HG02678 (cell line): ENCODE measurements around the gene APEH.
"Not testable (repeated sequence)": the region's sequence is repeated elsewhere in the genome, so short reads cannot be mapped to it uniquely, and the experiment has no call there.

ENCODE experiments used
- ATAC-seq: cut with Tn5 transposase; IDR thresholded peaks from one replicate; pipeline ENCODE4 v1.9.1; 2021; ENCODE audit warnings: mild to moderate bottlenecking, moderate library complexity; ENCODE audit not compliant: unreplicated experiment

The APEH gene

DNA sequence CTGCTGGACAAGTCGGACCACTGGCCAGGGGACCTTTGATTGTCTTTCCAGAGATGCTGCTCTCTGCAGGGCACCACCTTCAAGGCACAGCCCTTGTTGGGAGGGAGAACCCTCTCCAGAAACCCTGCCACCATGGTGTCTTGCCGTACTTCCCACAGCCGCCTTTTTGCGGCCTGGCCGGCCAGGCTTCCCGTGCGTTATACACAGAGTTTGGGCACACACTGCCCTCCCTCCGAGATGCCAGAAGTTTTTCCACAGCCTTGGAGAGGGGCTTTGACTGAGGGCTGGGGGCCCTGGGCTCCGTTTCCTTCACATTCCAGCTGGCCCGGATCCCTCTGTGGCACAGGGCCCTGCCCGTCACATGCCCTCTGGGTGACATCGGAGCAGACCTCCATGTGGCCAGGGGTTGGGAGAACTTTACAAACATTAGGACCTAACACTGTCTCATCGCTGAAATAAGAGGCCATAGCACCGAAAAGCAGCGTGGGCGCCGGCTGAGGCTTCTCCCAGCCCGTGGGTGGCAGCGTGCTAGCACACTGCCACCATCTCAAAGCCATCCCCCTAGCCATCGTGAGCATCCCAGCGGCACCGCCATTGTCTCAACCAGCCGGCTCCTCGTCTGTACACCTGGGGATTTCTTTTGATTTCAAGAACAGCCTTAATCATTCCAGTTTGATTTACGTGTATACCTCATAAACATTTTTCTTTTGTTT, 6.3 kb upstream of the APEH start:
- no peak for ATAC-seq

DNA sequence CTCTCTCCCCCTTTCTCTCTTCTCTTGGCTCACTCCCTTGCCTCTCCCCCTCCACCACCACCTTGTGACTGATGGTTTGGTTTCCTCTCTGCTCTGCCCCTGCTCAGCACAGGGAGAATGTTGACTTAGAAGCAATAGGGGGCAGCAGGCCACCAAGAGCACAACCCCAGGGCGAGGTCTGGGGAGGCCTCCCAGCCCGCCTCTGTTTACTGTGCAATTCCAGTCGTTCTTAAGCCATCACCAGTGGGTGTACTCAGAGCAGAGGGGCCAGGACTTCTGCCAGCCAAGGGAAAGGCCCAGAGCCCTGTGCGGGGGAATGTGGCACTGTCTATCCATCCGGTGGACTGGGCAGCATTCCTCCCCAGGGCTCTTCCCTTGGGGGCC, 5.7 kb upstream of the APEH start:
- ATAC-seq, result no peak

DNA sequence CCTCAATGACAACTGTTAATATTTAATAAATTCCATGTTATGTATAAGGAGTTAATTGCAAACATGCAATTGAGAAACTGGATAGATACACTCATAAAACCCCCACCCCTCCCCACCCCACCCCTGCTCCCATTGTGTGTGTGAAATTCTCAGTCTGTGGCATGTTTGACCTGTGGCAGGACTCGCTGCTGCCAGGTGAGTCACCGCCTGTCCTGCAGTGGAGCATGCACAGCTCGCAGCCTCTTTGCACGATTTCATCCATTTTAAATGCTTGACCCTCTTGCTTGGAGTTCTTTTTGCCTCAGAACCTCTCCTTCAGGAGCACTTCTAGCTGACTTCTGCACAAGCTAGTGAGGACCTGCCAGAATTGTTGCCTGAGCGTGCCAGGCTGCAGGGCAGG, 5.3 kb upstream of the APEH start:
- no peak for ATAC-seq

DNA sequence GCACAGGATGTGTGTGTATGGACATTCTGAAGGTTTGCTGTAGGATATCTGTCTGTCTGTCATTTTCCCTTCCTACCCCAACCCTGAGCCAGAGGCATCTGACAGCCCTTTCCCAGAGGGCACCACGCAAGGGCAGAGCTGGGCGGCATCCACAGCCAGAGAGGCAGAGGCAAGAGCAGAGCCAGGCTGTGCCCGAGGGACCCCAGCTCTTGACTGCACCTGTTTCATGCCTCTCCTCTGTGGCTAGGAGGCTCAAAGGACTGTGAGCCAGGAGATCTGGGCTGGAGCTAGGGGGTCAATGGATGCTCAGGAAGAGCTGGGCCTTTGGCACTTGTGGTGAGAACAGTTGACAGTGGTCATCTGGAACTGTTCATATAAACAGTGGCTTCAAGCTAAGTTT, 4.8 kb upstream of the APEH start:
- ATAC-seq, result no peak

DNA sequence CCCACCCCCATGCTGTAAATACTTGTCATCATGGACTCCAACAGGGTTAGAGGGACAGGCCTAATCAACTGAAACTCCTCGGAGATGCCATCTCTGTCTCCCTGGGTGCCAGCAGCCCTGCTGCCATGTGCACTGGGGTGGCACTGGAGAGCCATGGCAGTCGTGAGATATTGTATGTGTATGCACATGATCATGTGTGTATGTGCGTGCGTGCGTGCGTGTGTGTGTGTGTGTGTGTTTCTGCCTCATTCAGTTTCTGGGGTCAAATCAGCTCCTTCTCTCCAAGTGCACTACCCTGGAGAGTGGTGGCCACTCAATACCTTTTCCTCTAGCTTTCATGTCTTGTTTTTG, 3.2 kb upstream of the APEH start:
- ATAC-seq, result no peak

DNA sequence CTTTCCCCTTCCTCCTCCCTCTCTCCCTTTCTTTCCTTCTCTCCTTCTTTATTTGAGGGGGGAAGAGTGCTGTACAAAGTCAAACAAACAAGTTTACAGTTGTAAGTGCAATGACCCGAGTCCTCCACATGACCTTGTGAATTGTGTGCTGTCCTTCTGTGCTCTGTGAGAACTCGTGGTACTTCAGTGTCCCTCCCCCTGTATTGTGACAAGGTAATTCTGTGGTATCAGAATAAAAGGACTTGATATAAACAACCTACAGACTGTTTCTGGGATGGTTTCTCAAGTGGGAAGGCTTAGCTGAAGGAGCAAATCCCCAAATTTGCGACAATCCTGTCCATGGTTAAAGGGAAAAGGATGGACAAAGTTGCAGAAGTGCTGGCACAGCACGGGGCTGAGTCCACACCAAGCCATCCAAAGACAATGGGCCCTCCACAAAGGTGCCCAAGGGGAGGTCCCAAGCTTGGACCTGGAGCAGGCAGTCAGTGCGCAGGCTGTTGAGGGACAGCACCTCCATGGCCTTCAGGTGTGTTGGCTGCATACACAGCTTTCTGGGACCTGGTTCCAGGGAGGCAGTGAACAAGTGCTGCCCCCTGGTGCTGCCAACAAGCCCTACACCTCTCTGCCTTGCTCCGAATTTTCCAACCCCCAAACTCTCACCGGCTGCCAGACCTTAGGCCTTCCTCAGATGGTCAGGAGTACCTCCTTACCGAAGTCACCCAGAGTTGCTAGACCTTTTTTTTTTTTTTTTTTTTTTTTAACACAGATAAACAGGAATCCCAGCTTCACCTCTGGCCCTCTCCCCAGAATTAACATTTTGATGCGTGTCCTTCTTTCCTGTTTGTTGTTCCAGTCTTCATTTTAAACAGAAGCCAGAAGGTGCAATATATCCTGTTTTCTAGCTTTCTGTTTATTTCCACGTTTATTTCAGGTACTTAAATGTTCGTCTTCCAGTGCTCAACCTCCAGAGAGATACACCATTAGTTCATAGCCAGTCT, 2.6 kb upstream of the APEH start:
- no peak for ATAC-seq

DNA sequence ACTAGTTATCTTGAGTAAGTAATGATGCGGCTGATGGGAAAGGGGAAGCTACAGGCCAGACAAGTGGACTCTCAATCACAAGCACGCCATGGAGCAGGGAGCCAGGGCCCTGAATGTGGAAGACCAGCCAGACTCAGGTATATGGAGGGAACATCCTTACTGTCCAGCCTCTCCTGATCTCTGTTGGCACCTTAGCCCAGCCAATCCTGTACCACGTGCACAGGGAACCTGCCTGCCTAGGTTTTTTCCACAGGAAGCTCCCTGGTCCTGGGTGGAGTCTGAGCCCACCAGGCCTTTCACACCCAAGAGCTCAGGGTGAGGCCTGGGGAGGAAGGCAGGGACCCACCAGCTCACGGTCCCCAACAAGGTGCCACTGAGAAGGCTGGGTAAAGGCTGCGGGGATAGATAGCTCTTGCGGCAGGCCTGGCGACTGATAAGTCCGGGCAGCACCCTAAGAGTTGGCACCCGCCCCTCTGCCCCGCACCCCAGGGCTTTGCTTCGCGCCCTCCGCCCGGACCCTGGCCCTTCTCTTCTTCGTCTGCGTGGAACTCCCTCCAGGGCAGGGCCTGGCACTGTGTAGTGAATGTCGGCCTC, 933 bp upstream of the APEH start:
- no peak for ATAC-seq

DNA sequence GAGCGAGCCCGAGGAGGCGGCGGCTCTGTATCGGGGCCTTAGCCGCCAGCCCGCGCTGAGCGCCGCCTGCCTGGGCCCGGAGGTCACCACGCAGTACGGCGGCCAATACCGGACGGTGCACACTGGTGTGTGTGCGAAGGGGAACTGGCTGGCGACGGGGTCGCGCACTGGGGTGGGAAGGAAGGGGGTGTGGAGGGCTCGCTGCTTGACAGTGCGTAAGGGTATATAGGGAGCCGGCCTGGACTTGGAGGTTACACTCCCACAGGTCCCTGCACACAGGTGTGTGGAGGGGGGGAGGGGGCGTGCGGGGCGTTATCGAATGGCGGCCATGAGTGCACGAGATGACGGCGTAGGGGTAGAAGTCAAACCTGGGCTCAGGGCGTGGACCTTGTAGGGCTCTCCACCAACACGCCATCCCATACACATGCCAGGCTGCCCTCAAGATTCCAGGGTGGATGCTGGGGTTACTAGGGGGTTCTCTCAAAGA, 389 bp downstream of the APEH start:
- ATAC-seq, result peak; percentile 23

DNA sequence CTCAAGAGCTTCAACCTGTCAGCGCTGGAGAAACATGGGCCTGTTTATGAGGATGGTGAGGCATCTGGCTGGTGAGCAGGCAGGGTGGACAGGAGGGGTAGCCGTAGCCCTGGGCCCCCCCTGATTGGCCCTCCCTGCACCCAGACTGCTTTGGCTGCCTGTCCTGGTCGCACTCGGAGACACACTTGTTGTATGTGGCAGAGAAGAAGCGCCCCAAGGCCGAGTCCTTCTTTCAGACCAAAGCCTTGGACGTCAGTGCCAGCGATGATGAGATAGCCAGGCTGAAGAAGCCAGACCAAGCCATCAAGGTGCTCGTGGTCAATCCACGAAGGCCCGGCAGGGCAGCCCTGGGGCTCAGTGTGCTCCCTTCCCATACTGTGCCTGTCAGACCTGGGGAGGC, 1.8 kb downstream of the APEH start:
- ATAC-seq, result no peak

DNA sequence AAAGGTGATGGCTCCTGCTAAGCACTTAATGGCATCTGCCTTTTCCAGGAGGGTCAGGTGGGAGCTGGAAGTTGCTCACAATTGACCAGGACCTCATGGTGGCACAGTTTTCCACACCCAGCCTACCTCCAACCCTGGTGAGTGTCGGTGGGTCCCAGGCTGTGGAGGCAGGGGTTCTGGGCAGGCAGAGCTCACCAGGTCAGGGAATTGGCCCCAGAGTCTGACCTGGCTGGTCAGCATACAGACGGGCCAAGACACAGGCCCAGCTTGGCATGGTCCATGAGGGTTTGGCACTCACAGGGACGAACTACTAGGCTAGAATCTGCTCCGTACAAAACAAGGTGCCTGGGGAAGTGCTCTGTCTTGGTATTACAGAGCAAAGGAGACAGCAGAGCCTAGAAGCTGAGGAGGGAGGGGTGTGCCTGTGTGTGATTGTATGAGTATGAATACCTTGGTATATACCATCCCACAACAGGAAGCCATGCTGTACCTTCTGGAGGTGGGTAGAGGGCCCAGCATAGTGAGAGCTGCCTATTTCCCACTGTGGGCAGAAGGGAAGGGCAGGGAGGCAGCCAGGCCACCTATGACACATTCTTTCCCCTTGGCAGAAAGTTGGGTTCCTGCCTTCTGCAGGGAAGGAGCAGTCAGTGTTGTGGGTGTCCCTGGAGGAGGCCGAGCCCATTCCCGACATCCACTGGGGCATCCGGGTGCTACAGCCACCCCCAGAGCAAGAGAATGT, 6.5 kb downstream of the APEH start:
- ATAC-seq, result no peak

DNA sequence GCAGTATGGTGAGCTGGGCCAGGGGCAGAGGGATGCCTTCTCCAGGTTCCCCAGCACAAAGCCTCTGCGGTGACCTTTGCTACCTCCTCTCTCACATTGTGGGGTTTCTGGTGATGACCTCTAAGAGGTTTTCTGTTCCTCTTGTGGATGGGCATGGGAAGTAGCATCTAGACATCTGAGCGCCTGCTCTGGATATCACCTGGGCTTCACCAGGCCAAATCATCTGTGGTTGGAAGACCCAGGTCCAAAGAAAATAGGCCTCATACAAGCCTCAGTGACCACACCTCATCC, 7.0 kb downstream of the APEH start:
- no peak for ATAC-seq

DNA sequence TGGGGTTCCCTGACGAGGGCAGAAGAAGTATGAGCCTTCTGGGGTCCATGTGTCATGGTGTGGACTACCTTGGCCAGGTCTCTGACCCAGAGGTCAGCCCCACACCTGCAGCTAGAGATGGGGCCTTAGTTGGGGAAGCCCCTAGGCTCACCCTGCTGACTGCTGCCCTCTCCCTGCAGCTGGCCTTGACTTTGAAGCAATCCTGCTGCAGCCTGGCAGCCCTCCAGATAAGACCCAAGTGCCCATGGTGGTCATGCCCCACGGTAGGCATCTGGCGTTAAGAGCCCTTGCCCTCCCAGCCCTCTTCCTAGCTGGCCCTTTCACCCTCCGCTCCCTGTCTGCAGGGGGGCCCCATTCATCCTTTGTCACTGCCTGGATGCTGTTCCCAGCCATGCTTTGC, 7.4 kb downstream of the APEH start:
- ATAC-seq, result no peak

DNA sequence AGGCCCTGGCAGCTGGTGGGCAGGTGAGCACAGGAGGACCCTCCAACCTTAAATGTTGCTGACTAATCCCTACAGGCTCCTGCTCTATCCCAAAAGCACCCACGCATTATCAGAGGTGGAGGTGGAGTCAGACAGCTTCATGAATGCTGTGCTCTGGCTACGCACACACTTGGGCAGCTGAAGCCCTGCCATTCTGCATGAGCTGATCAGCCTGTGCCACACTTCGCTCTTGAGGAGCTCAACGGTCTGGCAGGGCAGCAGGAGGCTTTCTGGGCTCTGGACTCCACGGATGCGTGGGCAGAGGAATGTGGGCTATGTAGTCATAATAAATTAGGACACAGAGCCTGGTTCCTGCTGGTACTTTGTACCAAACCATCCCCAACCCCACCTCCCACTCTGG, 9.0 kb downstream of the APEH start:
- no peak for ATAC-seq

DNA sequence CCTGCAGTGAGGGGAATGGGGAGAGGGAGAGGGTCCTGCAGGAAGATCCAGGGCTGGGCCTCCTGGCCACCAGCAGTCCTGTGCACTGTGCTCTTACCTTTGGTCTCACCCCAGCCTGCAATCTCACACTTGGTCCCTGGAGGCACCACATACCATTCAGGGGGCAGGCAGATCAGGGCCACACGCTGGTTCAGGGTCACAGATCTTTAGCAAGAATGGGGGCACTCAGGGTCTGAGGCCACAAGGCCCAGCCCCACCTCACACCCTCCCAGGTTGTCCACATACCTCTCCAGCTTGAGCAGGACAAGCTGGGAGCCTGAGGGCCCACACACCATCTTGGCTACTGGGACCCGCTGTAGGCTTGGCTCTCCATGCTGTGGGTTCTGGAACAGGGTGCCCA, 10.3 kb downstream of the APEH start:
- not testable (repeated sequence) for ATAC-seq

DNA sequence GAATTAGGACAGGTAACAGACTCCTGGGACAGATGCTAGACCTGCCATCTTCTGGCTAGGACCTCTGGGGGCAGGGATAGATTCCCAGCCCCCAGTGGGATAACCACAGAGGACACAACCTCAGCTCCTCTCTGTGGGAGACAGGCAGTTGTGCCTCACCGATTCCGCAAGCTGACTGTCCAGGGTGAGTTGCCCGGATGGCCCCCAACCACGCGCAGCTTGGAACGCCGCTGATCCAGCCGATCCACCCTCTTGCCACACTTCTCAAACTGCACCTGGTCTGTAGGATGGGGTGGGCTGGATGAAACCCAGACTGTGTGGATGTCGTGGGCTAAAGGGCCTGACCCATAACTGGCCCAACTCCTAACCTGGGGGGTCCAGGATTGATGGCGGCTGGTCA, 11.0 kb downstream of the APEH start:
- not testable (repeated sequence) for ATAC-seq

DNA sequence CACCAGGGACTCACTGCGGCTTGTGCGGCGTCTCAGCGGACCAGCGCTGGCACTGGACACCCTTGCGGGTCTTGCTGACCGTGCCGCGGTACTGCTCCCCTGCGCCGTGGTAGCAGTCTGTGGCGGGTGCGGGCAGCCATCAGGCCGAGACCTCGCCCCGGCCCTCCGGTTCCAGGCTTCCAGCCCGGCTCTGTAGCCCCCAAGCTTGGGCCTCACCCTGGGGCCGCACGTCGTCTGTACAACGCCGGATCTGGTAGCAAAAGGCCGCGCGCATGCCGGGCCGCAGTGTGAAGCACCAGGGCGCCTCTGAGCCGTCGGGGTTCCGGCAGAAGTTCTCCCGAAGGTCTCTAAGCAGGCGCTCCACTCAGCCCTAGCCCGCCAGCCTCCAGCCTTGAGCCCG, 11.7 kb downstream of the APEH start:
- not testable (repeated sequence) for ATAC-seq

DNA sequence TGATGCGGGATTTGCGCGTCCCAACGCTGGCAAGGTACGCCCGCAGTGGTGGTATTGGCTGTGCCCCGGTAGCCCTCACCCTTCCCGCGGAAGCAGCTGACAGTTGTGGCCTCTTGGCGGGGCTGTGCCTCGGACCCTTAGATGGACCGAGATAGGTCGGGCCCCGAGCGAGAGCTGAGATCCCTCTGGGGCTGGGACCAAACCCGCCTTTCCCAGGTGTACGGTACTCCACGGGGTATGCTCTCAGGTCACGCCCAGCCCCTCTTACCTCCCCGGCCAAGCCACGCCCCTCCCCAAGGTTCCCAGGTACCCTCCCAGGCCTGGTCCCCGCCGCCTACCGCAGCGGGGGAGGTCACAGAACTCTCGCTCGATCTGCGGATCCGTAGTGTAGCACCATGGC, 12.2 kb downstream of the APEH start:
- not testable (repeated sequence) for ATAC-seq

DNA sequence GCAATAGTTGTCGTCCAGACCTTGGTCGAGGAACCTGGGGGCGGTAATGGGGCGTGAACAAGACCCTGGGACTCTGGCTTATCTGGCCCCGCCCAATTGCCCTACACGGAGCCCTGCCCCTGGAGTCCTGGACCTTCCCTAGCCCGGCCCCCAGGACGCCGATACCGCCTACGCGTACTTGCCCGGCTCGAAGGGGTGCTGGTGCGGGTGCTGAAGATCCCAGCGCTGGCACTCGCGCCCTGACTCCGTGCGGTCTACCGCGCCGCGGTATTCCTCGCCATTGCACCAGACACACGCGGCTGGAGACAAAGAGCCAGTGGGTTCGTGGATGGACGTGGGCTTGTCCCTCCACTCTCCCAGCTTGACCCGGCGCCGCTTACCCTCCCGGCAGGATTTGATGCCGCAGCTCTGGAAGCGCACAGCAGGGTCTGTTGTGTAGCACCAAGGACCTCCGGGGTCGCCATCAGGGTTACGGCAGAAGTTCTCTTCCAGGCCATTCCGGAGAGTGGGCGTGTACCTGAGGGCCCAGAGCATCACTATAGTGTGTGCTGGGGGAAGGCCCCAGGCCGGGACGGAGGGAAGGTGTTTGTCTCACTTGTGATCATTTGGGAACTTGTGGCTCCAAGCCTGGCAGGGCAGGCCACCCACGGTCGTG, 12.7 kb downstream of the APEH start:
- not testable (repeated sequence) for ATAC-seq

DNA sequence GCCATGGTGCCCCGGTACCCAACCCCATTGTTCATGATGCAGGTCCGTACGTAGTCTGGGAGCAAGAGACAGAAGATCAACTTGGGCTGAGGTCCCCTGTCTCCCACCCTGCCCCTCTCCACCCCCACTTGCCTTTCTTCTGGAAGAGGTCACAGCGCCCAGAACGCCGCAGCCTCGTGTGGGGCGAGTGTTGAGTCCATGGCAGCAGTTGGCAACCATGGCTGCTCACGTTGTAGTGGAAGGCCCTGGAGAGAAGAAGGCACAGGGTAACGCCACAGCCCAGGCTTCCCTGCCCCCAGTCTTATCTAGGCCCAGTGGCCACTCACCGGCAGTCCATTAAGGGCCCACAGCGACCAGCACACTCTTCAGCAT, 13.3 kb downstream of the APEH start:
- not testable (repeated sequence) for ATAC-seq

DNA sequence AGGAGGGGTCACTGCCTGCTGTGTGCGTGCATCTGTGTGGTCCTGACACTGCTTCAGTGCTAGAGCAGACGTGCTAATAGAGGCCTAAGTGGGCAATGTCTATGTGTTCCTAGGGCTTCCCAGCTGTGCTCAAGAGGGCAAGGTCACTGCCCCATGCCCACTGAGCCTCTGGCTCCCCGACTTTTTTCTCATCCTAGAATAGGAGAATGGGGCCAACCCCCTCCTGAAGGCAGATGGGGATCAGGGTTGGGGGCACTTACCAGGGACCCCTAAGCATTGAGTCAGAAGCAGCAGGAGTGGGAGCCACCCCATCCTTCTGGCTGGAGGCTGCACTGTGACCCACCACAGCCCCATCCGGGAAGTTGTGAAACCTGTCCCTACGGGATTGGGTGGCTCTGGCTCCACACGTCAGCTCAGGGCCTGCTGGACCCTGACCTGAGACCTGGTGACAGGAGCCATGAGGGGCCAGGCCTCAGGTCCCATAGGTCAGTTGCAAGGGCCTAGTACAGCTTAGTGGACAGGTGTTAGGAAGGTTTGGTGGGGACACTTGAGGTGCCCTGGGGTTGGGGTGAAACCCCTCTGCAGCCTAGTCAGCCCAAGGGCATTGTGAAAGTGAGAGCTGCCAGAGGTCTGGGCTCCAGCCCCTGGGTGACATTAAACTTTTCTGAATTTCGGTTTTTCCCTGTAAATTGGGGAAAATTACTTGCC, 14.3 kb downstream of the APEH start:
- ATAC-seq, result not testable (repeated sequence)
